Activated CD4-positive, alpha-beta memory T cell treated with anti-CD3 and anti-CD28 coated beads for 36 hours (primary cell): ENCODE results near the gene PDE12. TPM values are rescaled to one million over a fixed set of nuclear protein-coding genes. Genes with fewer than 3 reads are reported as not detected.
A peak's percentile ranks its signal among the peaks of the same experiment; 100 is the strongest.

Source experiments
- CTCF ChIA-PET: fragments of 350-600 bp; sonication (Branson Sonifier 250); formaldehyde crosslinking; loops from one replicate; lab custom pipeline; 2021; ENCODE audit warnings: antibody characterized with exemption, inconsistent platforms; lab: Charles Lee
- POLR2A ChIA-PET: fragments of 350-600 bp; sonication (Branson Sonifier 250); formaldehyde crosslinking; loops from one replicate; lab custom pipeline; 2021; ENCODE audit warnings: antibody characterized with exemption; lab: Charles Lee
- DNase-seq: peaks from one replicate; pipeline ENCODE4 v3.0.0-alpha.2; 2020
- H3K27ac Mint-ChIP-seq: one replicate; pipeline ENCODE4 v1.8.0; 2021; ENCODE audit warnings: mixed read lengths
- H3K27me3 Mint-ChIP-seq: one replicate; pipeline ENCODE4 v1.8.0; 2021; ENCODE audit warnings: mixed read lengths
- H3K36me3 Mint-ChIP-seq: one replicate; pipeline ENCODE4 v1.8.0; 2021; ENCODE audit warnings: mixed read lengths
- H3K4me1 Mint-ChIP-seq: one replicate; pipeline ENCODE4 v1.8.0; 2021; ENCODE audit warnings: low read depth, mixed read lengths
- H3K4me3 Mint-ChIP-seq: one replicate; pipeline ENCODE4 v1.8.0; 2021; ENCODE audit warnings: mild to moderate bottlenecking, mixed read lengths
- H3K9me3 Mint-ChIP-seq: one replicate; pipeline ENCODE4 v1.8.0; 2021; ENCODE audit warnings: mixed read lengths
- intact Hi-C: fragments of 100-400 bp; cut with micrococcal nuclease; formaldehyde crosslinking; loops from one replicate; pipeline ENCODE4 v1.15.1; 2023
- total RNA-seq, 2 experiments: library from RNA; stranded (reverse); gene quantifications; one replicate each; pipeline ENCODE4 v1.2.3, GENCODE V29; 2021

The PDE12 gene
- total RNA-seq, 2 experiments from 2014 or later: 20.7 to 21.9 TPM

- CTCF ChIA-PET: interaction anchor here (0.6 to 3.0 kb wide), 9 partner anchors 10 to 386 kb away, joined by 3 to 24 read pairs (median 4); partner anchors contain the start of genes ARF4 and SLMAP
- Mint-ChIP-seq H3K4me1 (peaks cover 38% of the 10 kb centered on the region), H3K27ac (peak overlapping the region; percentile 96)
Observed at GRCh38 chr3:57556459-57557084, 498 bp downstream of the PDE12 start.

GRCh38 chr3:57557085-57557537 is 1.0 kb downstream of the PDE12 start:
- H3K27ac Mint-ChIP-seq: peak overlapping the region; percentile 96
- peaks cover 32% of the 10 kb centered on the region for H3K36me3 Mint-ChIP-seq
- ChIA-PET CTCF (interaction anchor here (1.0 to 3.0 kb wide), 6 partner anchors 9 to 199 kb away, joined by 3 to 24 read pairs (median 6); partner anchors contain the start of genes ARF4 and SLMAP), POLR2A (interaction anchor here (1.0 to 3.5 kb wide), 4 partner anchors 15 to 136 kb away, joined by 3 to 44 read pairs (median 10); partner anchors contain the start of genes ARF4 and DENND6A)
- peaks cover 42% of the 10 kb centered on the region for H3K4me1 Mint-ChIP-seq
- peak overlapping the region; percentile 97 for H3K4me3 Mint-ChIP-seq
- DNase-seq: peak; percentile 65
- H3K27me3 Mint-ChIP-seq: no peaks in the 10 kb centered on the region
- H3K9me3 Mint-ChIP-seq: no peaks in the 10 kb centered on the region
- intact Hi-C loops: loop anchor here (2.0 to 5.0 kb wide), 4 partner anchors 136 to 390 kb away; partner anchors contain the start of genes APPL1, DENND6A and IL17RD

More at GRCh38 chr3:57556459-57557084, 498 bp downstream of the PDE12 start:
- H3K36me3 Mint-ChIP-seq: peaks cover 32% of the 10 kb centered on the region
- POLR2A ChIA-PET: interaction anchor here (0.7 to 3.5 kb wide), 5 partner anchors 16 to 200 kb away, joined by 3 to 44 read pairs (median 4); partner anchors contain the start of genes ARF4, DENND6A and SLMAP
- H3K9me3 Mint-ChIP-seq: no peaks in the 10 kb centered on the region
- peak overlapping the region; percentile 97 for H3K4me3 Mint-ChIP-seq
- intact Hi-C loops: loop anchor here (1.0 to 5.0 kb wide), 6 partner anchors 41 to 389 kb away; partner anchors contain the start of genes APPL1, ARF4, DENND6A and IL17RD
- peak; percentile 45 for DNase-seq
- H3K27me3 Mint-ChIP-seq: no peaks in the 10 kb centered on the region

- Mint-ChIP-seq H3K27ac (peak overlapping the region; percentile 38), H3K4me3 (peak overlapping the region; percentile 35), H3K9me3 (no peaks in the 10 kb centered on the region), H3K4me1 (peaks cover 49% of the 10 kb centered on the region), H3K27me3 (no peaks in the 10 kb centered on the region), H3K36me3 (peaks cover 40% of the 10 kb centered on the region)
- intact Hi-C loops: loop anchor here (5.0 kb wide), 1 partner anchor 392 kb away; the partner anchor contains the start of gene IL17RD
- POLR2A ChIA-PET: interaction anchor here (0.9 kb wide), 1 partner anchor 38 kb away, joined by 3 read pairs; the partner anchor contains the start of gene ARF4
- no peak for DNase-seq
- CTCF ChIA-PET: interaction anchor here (0.8 kb wide), 1 partner anchor 37 kb away, joined by 3 read pairs; no protein-coding TSS in a partner anchor
Observed at GRCh38 chr3:57559526-57559925, 3.5 kb downstream of the PDE12 start.

GRCh38 chr3:57569859-57570450 is 13.9 kb downstream of the PDE12 start:
- CTCF ChIA-PET: no interaction called here
- POLR2A ChIA-PET: interaction anchor here (0.7 kb wide), 1 partner anchor 12 kb away, joined by 4 read pairs; no protein-coding TSS in a partner anchor
- H3K4me3 Mint-ChIP-seq: no peak overlapping the region
- no peaks in the 10 kb centered on the region for H3K9me3 Mint-ChIP-seq
- peaks cover 8% of the 10 kb centered on the region for H3K4me1 Mint-ChIP-seq
- no peaks in the 10 kb centered on the region for H3K27me3 Mint-ChIP-seq
- H3K36me3 Mint-ChIP-seq: peaks cover 26% of the 10 kb centered on the region
- no peak for DNase-seq
- intact Hi-C loops: no loop called here
- no peak overlapping the region for H3K27ac Mint-ChIP-seq

- Mint-ChIP-seq H3K27ac (no peak overlapping the region), H3K9me3 (no peaks in the 10 kb centered on the region), H3K27me3 (no peaks in the 10 kb centered on the region), H3K36me3 (peaks cover 30% of the 10 kb centered on the region), H3K4me3 (no peak overlapping the region), H3K4me1 (peaks cover 8% of the 10 kb centered on the region)
- CTCF ChIA-PET: no interaction called here
- DNase-seq: no peak
- intact Hi-C loops: no loop called here
- POLR2A ChIA-PET: no interaction called here
Observed at GRCh38 chr3:57570878-57571277, 14.8 kb downstream of the PDE12 start.

GRCh38 chr3:57572096-57572495 is 16.0 kb downstream of the PDE12 start:
- POLR2A ChIA-PET: interaction anchor here (0.9 to 1.0 kb wide), 2 partner anchors 16 to 25 kb away, joined by 3 read pairs; partner anchors contain the start of genes ARF4 and PDE12
- DNase-seq: no peak
- Mint-ChIP-seq H3K4me3 (no peak overlapping the region), H3K4me1 (peaks cover 13% of the 10 kb centered on the region), H3K36me3 (peaks cover 34% of the 10 kb centered on the region), H3K9me3 (no peaks in the 10 kb centered on the region), H3K27ac (no peak overlapping the region), H3K27me3 (no peaks in the 10 kb centered on the region)
- CTCF ChIA-PET: interaction anchor here (1.2 to 1.6 kb wide), 2 partner anchors 16 to 174 kb away, joined by 5 to 6 read pairs; partner anchors contain the start of gene PDE12
- intact Hi-C loops: no loop called here

GRCh38 chr3:57575966-57576626 is 20.0 kb downstream of the PDE12 start:
- H3K4me3 Mint-ChIP-seq: no peak overlapping the region
- H3K27me3 Mint-ChIP-seq: no peaks in the 10 kb centered on the region
- ChIA-PET POLR2A (no interaction called here), CTCF (no interaction called here)
- no peaks in the 10 kb centered on the region for H3K9me3 Mint-ChIP-seq
- peaks cover 43% of the 10 kb centered on the region for H3K36me3 Mint-ChIP-seq
- no peak for DNase-seq
- peaks cover 16% of the 10 kb centered on the region for H3K4me1 Mint-ChIP-seq
- intact Hi-C loops: no loop called here
- peak overlapping the region; percentile 9 for H3K27ac Mint-ChIP-seq

- ChIA-PET POLR2A (no interaction called here), CTCF (interaction anchor here (1.3 kb wide), 1 partner anchor 19 kb away, joined by 3 read pairs; the partner anchor contains the start of gene ARF4)
- intact Hi-C loops: no loop called here
- no peaks in the 10 kb centered on the region for H3K9me3 Mint-ChIP-seq
- H3K27me3 Mint-ChIP-seq: no peaks in the 10 kb centered on the region
- H3K27ac Mint-ChIP-seq: peak overlapping the region; percentile 38
- no peak overlapping the region for H3K4me3 Mint-ChIP-seq
- peaks cover 18% of the 10 kb centered on the region for H3K4me1 Mint-ChIP-seq
- no peak for DNase-seq
- peaks cover 38% of the 10 kb centered on the region for H3K36me3 Mint-ChIP-seq
Observed at GRCh38 chr3:57577801-57578200, 21.7 kb downstream of the PDE12 start.

- intact Hi-C loops: no loop called here
- Mint-ChIP-seq H3K36me3 (peaks cover 28% of the 10 kb centered on the region), H3K27ac (no peak overlapping the region), H3K4me1 (peaks cover 29% of the 10 kb centered on the region), H3K9me3 (no peaks in the 10 kb centered on the region), H3K27me3 (no peaks in the 10 kb centered on the region), H3K4me3 (no peak overlapping the region)
- POLR2A ChIA-PET: no interaction called here
- DNase-seq: no peak
- CTCF ChIA-PET: interaction anchor here (1.2 kb wide), 1 partner anchor 15 kb away, joined by 4 read pairs; the partner anchor contains the start of gene ARF4
Observed at GRCh38 chr3:57582474-57583168, 26.5 kb downstream of the PDE12 start.

GRCh38 chr3:57583544-57583943 is 27.5 kb downstream of the PDE12 start:
- no peak for DNase-seq
- ChIA-PET POLR2A (no interaction called here), CTCF (no interaction called here)
- no peak overlapping the region for H3K4me3 Mint-ChIP-seq
- H3K4me1 Mint-ChIP-seq: peaks cover 31% of the 10 kb centered on the region
- peaks cover 22% of the 10 kb centered on the region for H3K36me3 Mint-ChIP-seq
- intact Hi-C loops: no loop called here
- H3K9me3 Mint-ChIP-seq: no peaks in the 10 kb centered on the region
- H3K27ac Mint-ChIP-seq: no peak overlapping the region
- H3K27me3 Mint-ChIP-seq: no peaks in the 10 kb centered on the region

- ChIA-PET POLR2A (interaction anchor here (0.6 to 1.4 kb wide), 2 partner anchors 9 to 85 kb away, joined by 3 to 6 read pairs; partner anchors contain the start of gene ARF4), CTCF (interaction anchor here (0.6 to 1.0 kb wide), 2 partner anchors 20 to 189 kb away, joined by 4 to 5 read pairs; no protein-coding TSS in a partner anchor)
- H3K36me3 Mint-ChIP-seq: peaks cover 20% of the 10 kb centered on the region
- no peak overlapping the region for H3K4me3 Mint-ChIP-seq
- peak overlapping the region; percentile 52 for H3K27ac Mint-ChIP-seq
- intact Hi-C loops: no loop called here
- peaks cover 36% of the 10 kb centered on the region for H3K4me1 Mint-ChIP-seq
- peak; percentile 41 for DNase-seq
- no peaks in the 10 kb centered on the region for H3K9me3 Mint-ChIP-seq
- H3K27me3 Mint-ChIP-seq: no peaks in the 10 kb centered on the region
Observed at GRCh38 chr3:57586778-57587177, 30.7 kb downstream of the PDE12 start.
